K562 (cell line): ENCODE measurements around the gene INHA. TPM values are rescaled to one million over a fixed set of nuclear protein-coding genes. Genes with fewer than 3 reads are reported as not detected.
A peak's percentile ranks its signal among the peaks of the same experiment; 100 is the strongest.

Experiments
- BCLAF1 ChIP-seq, 2 experiments: fragments of 450-650 bp in 1 of 2; IDR thresholded peaks; 2 replicates each; pipeline ENCODE4 v1.6.1; 2011 to 2017; ENCODE audit warnings: low read depth in 2 of 2, antibody characterized with exemption in 1 of 2, borderline replicate concordance in 1 of 2, low read length in 1 of 2, mild to moderate bottlenecking in 1 of 2, mixed read lengths in 1 of 2; ENCODE audit not compliant: control insufficient read depth in 1 of 2
- BDP1 ChIP-seq: IDR thresholded peaks from 3 replicates; pipeline ENCODE4 v1.6.1; 2011; ENCODE audit not compliant: insufficient read length, insufficient read depth
- CBX3 ChIP-seq, 2 experiments: IDR thresholded peaks; 1 replicate in 1 of 2; 2 replicates in 1 of 2; pipeline ENCODE4 v1.6.1; 2012; ENCODE audit warnings: inconsistent platforms in 2 of 2, low read length in 2 of 2, borderline replicate concordance in 1 of 2, control low read depth in 1 of 2
- CREB3 ChIP-seq: fragments of 450-650 bp; conservative IDR thresholded peaks from 2 replicates; pipeline ENCODE4 v1.6.1; 2016; ENCODE audit warnings: missing genetic modification characterization, low read depth, mild to moderate bottlenecking, missing compliant biosample characterization, moderate library complexity
- E2F1 ChIP-seq: sonication (generic); formaldehyde crosslinking; IDR thresholded peaks from 2 replicates; pipeline ENCODE4 v1.8.1; 2023; ENCODE audit warnings: mild to moderate bottlenecking, missing genetic modification reagents, moderate library complexity
- GATAD2A ChIP-seq: fragments of 450-650 bp; IDR thresholded peaks from 2 replicates; pipeline ENCODE4 v1.6.1; 2017
- HCFC1 ChIP-seq: IDR thresholded peaks from 2 replicates; pipeline ENCODE4 v1.6.1; 2012; ENCODE audit warnings: low read depth, low read length, improper control_type of control experiment
- HIVEP1 ChIP-seq: fragments of 250-450 bp; sonication (Bioruptor Pico); IDR thresholded peaks from 2 replicates; pipeline ENCODE4 v1.4.0; 2020; ENCODE audit warnings: mild to moderate bottlenecking
- KAT8 ChIP-seq: fragments of 450-650 bp; IDR thresholded peaks from 2 replicates; pipeline ENCODE4 v1.6.1; 2016; ENCODE audit warnings: low read depth, mild to moderate bottlenecking
- MXD1 ChIP-seq: fragments of 250-450 bp; sonication (Bioruptor Pico); IDR thresholded peaks from 2 replicates; pipeline ENCODE4 v1.8.0; 2021; ENCODE audit warnings: borderline replicate concordance, mild to moderate bottlenecking, moderate library complexity; ENCODE audit not compliant: poor library complexity, severe bottlenecking
- NFRKB ChIP-seq: fragments of 450-650 bp; IDR thresholded peaks from 2 replicates; pipeline ENCODE4 v1.6.1; 2016; ENCODE audit warnings: low read depth
- PCBP2 ChIP-seq: fragments of 200-400 bp; formaldehyde crosslinking; IDR thresholded peaks from 2 replicates; pipeline ENCODE4 v1.6.1; 2018; ENCODE audit warnings: low read length, low read depth, mild to moderate bottlenecking, moderate library complexity; ENCODE audit not compliant: poor library complexity, severe bottlenecking
- POLR2A ChIP-seq: fragments of 450-650 bp; conservative IDR thresholded peaks from 2 replicates; pipeline ENCODE4 v1.6.1; 2016
- SMAD2 ChIP-seq: fragments of 150-350 bp; IDR thresholded peaks from 2 replicates; pipeline ENCODE4 v1.6.1; 2014; ENCODE audit warnings: low read depth, mild to moderate bottlenecking, low read length
- SMARCC2 ChIP-seq: fragments of 450-650 bp; IDR thresholded peaks from 2 replicates; pipeline ENCODE4 v1.6.1; 2017; ENCODE audit warnings: antibody characterized with exemption, moderate library complexity, mild to moderate bottlenecking, low read depth
- THAP7 ChIP-seq: fragments of 250-450 bp; sonication (Bioruptor Pico); IDR thresholded peaks from 2 replicates; pipeline ENCODE4 v1.5.0; 2021
- TRIM28 ChIP-seq: fragments of 450-650 bp; IDR thresholded peaks from 2 replicates; pipeline ENCODE4 v1.6.1; 2017
- ZFP30 ChIP-seq: fragments of 250-450 bp; sonication (Bioruptor Pico); IDR thresholded peaks from 2 replicates; pipeline ENCODE4 v1.8.0; 2022; ENCODE audit warnings: moderate library complexity, mild to moderate bottlenecking, inconsistent platforms, borderline replicate concordance
- ZNF263 ChIP-seq: sonication (generic); formaldehyde crosslinking; IDR thresholded peaks from 2 replicates; pipeline ENCODE4 v1.8.0; 2022; ENCODE audit warnings: mild to moderate bottlenecking, missing genetic modification reagents, borderline replicate concordance
- ZNF282 ChIP-seq: sonication (generic); formaldehyde crosslinking; IDR thresholded peaks from 2 replicates; pipeline ENCODE4 v1.8.1; 2023; ENCODE audit warnings: missing genetic modification reagents
- ZNF695 ChIP-seq: fragments of 450-650 bp; formaldehyde crosslinking; IDR thresholded peaks from 2 replicates; pipeline ENCODE4 v1.4.0; 2020; ENCODE audit warnings: mild to moderate bottlenecking, moderate library complexity
- ZNF717 ChIP-seq: fragments of 250-450 bp; sonication (Bioruptor Pico); IDR thresholded peaks from 2 replicates; pipeline ENCODE4 v1.5.0; 2021
- polyA plus RNA-seq, 8 experiments: library from polyadenylated mRNA; depleted of rRNA in 4 of 8; stranded (reverse) in 5 of 8; unstranded in 3 of 8; fragments of >200 nt; fragmentation: Nextera tagmentation in 2 of 8; fragmentation: Illumina TruSeq in 1 of 8; extraction: Ambion mirVana in 2 of 8; extraction: Trizol in 1 of 8; gene quantifications; 2 replicates each; pipeline versions ENCODE4 v1.2.1 to v1.2.3, GENCODE V29; 2011 to 2014; ENCODE audit warnings: inconsistent platforms in 1 of 8, missing spikeins in 1 of 8
- total RNA-seq, 7 experiments: library from RNA; depleted of rRNA in 6 of 7; stranded (reverse); fragments of >200 nt in 6 of 7; fragmentation: Illumina TruSeq in 2 of 7; extraction: Trizol in 2 of 7; gene quantifications; 2 replicates each; pipeline versions ENCODE4 v1.2.1 to v1.2.3, GENCODE V29; 2011 to 2021; ENCODE audit warnings: low replicate concordance in 1 of 7

The INHA gene
- total and polyA plus RNA-seq, 9 of the 15 experiments (the other 6 are each of a cell fraction or from before 2014, with no cell fraction given) = 0.07 to 1.9 (median 0.40) TPM

GRCh38 chr2:219571311-219572236 lies 536 bp upstream of the INHA start, which contains the start of gene OBSL1 (continued):
- peak; percentile 78; the same call in 1 of the 2 replicates for TF ChIP-seq SMARCC2
- TF ChIP-seq MXD1 = no peak
- TF ChIP-seq ZNF717 (CRISPR knock-in tag) = no peak
- TF ChIP-seq TRIM28 = peak; percentile 47; the same call in 1 of the 2 replicates
- TF ChIP-seq BDP1 = no peak
- TF ChIP-seq HIVEP1 = no peak
- no peak for TF ChIP-seq ZFP30 (CRISPR knock-in tag)
- no peak for TF ChIP-seq KAT8
- TF ChIP-seq BCLAF1 (IDR thresholded peaks at IDR 0.05; ENCODE audit: borderline replicate concordance in 1 of 2, control insufficient read depth in 1 of 2, low read depth in 2 of 2, low read length in 1 of 2) = no peak
- TF ChIP-seq CREB3 = no peak
- TF ChIP-seq NFRKB = peak; percentile 88; the same call in 1 of the 2 replicates
- TF ChIP-seq CBX3 (IDR thresholded peaks at IDR 0.05; ENCODE audit: borderline replicate concordance in 1 of 2, low read length in 2 of 2) = peak in 1 of 2 experiments; percentile 42; a peak in 1 of 3 replicates
- TF ChIP-seq ZNF282 = no peak
- no peak for TF ChIP-seq THAP7 (CRISPR knock-in tag)
- no peak for TF ChIP-seq SMAD2
- TF ChIP-seq HCFC1 = no peak
- TF ChIP-seq ZNF263 (CRISPR knock-in tag) = peak; percentile 37; the same call in 1 of the 2 replicates
- peak; percentile 99 for TF ChIP-seq GATAD2A
- no peak for TF ChIP-seq E2F1 (CRISPR knock-in tag)
- TF ChIP-seq POLR2A = peak; percentile 68
- TF ChIP-seq PCBP2 = no peak
- no peak for TF ChIP-seq ZNF695
